GM12878 (cell line): ENCODE results near the gene CEBPG. TPM values are rescaled to one million over a fixed set of nuclear protein-coding genes. Genes with fewer than 3 reads are reported as not detected.

Experiments used
- ATAC-seq: fragments of 200-7000 bp; cut with Tn5 transposase; 3 replicates; pipeline ENCODE4 v1.9.1; 2020; ENCODE audit warnings: mild to moderate bottlenecking, moderate library complexity
- BruUV-seq: library from RNA; stranded (reverse); fragments of 400-500 nt; replicated peaks from 2 replicates; lab custom pipeline; 2021; lab: Mats Ljungman, UMichigan
- CTCF ChIA-PET: fragments of 300-600 bp; sonication (Branson Sonifier 250); formaldehyde crosslinking; extraction: SDS; loops from one replicate; lab custom pipeline; 2021; ENCODE audit warnings: inconsistent platforms; lab: Yijun Ruan, JAX
- POLR2A ChIA-PET: fragments of 350-600 bp; formaldehyde crosslinking; extraction: SDS; loops from one replicate; lab custom pipeline; 2021; ENCODE audit warnings: inconsistent platforms; lab: Charles Lee
- RAD21 ChIA-PET: fragments of 300-600 bp; sonication (Branson Sonifier 250); formaldehyde crosslinking; loops from one replicate; lab custom pipeline; 2023; ENCODE audit warnings: antibody characterized with exemption; ENCODE audit not compliant: unreplicated experiment; lab: Charles Lee
- SMC1A ChIA-PET: fragments of 300-600 bp; sonication (Branson Sonifier 250); formaldehyde crosslinking; loops from one replicate; lab custom pipeline; 2023; ENCODE audit not compliant: unreplicated experiment, uncharacterized antibody; lab: Charles Lee
- DNase-seq: peaks from one replicate; pipeline ENCODE4 v3.0.0-alpha.2; 2011; ENCODE audit warnings: low read depth, low spot score
- FAIRE-seq: peaks from 3 replicates; lab custom pipeline; 2011; peaks lifted over from hg19 to GRCh38; lab: Jason Lieb, UNC
- H2AFZ ChIP-seq: 2 replicates; pipeline ENCODE4 v1.6.0; 2011; ENCODE audit warnings: low read depth, low read length, control low read depth; ENCODE audit not compliant: control insufficient read depth
- H3K27ac ChIP-seq: 2 replicates; pipeline ENCODE4 v1.5.1; 2011; ENCODE audit warnings: control low read depth; ENCODE audit not compliant: control insufficient read depth, insufficient read depth
- H3K27me3 ChIP-seq, 2 experiments: replicated peaks in 1 of 2; 2 replicates each; pipeline versions ENCODE4 v1.6.0 to v1.6.1; 2011; ENCODE audit warnings: low read length in 1 of 2; ENCODE audit not compliant: control insufficient read depth in 2 of 2, insufficient read depth in 2 of 2
- H3K36me3 ChIP-seq, 2 experiments: 2 replicates each; pipeline ENCODE4 v1.5.1; 2011; ENCODE audit warnings: low read length in 1 of 2; ENCODE audit not compliant: control insufficient read depth in 2 of 2, insufficient read depth in 2 of 2
- H3K4me1 ChIP-seq: 2 replicates; pipeline ENCODE4 v1.6.1; 2011; ENCODE audit warnings: mild to moderate bottlenecking, low read length, moderate library complexity, mixed read lengths; ENCODE audit not compliant: control insufficient read depth, insufficient read depth
- H3K4me2 ChIP-seq: 2 replicates; pipeline ENCODE4 v1.6.0; 2011; ENCODE audit warnings: control low read depth; ENCODE audit not compliant: control insufficient read depth, insufficient read depth
- H3K4me3 ChIP-seq: fragments of 200-600 bp; sonication (generic); 2 replicates; pipeline ENCODE4 v1.5.1; 2016
- H3K79me2 ChIP-seq: 2 replicates; pipeline ENCODE4 v1.6.0; 2011; ENCODE audit warnings: low read length; ENCODE audit not compliant: control insufficient read depth, insufficient read depth
- H3K9ac ChIP-seq: 2 replicates; pipeline ENCODE4 v1.8.0; 2011; ENCODE audit warnings: low read length, control low read depth, mixed read lengths; ENCODE audit not compliant: control insufficient read depth, insufficient read depth
- H3K9me3 ChIP-seq: replicated peaks from 3 replicates; pipeline ENCODE4 v1.5.1; 2011; ENCODE audit warnings: mild to moderate bottlenecking, low read length; ENCODE audit not compliant: control insufficient read depth, insufficient read depth
- H4K20me1 ChIP-seq: 2 replicates; pipeline ENCODE4 v1.6.0; 2011; ENCODE audit not compliant: control insufficient read depth, insufficient read depth
- IKZF2 ChIP-seq, 2 experiments: fragments of 450-650 bp; IDR thresholded peaks; 2 replicates each; pipeline ENCODE4 v1.6.1; 2017; ENCODE audit warnings: mild to moderate bottlenecking in 2 of 2, moderate library complexity in 2 of 2
- POLR2AphosphoS2 ChIP-seq: IDR thresholded peaks from 2 replicates; pipeline ENCODE4 v1.6.1; 2011; ENCODE audit warnings: low read depth, mild to moderate bottlenecking, low read length, improper control_type of control experiment, moderate library complexity
- RAD21 ChIP-seq: IDR thresholded peaks from 2 replicates; pipeline ENCODE4 v1.6.1; 2011; ENCODE audit warnings: mild to moderate bottlenecking, low read depth, low read length, moderate library complexity; ENCODE audit not compliant: insufficient read depth
- SMC3 ChIP-seq: IDR thresholded peaks from 2 replicates; pipeline ENCODE4 v1.6.1; 2011; ENCODE audit warnings: low read length, improper control_type of control experiment, borderline replicate concordance
- YY1 ChIP-seq: IDR thresholded peaks from 2 replicates; pipeline ENCODE4 v1.6.1; 2011; ENCODE audit warnings: low read depth, mild to moderate bottlenecking, low read length
- WGBS: methylation state at CpG from one replicate; pipeline ENCODE4 v1.1.6; 2016; ENCODE audit warnings: low lambda C conversion rate; ENCODE audit not compliant: insufficient replicate concordance, insufficient coverage; ENCODE audit errors: missing lambda C conversion rate; 5-methylcytosine and 5-hydroxymethylcytosine counted together
- in situ Hi-C: fragments of 300-500 bp; cut with MboI; formaldehyde crosslinking; loops from 9 replicates; pipeline ENCODE4 v1.14.3; 2018; ENCODE audit warnings: mixed read lengths
- intact Hi-C: fragments of 100-400 bp; cut with micrococcal nuclease; formaldehyde crosslinking; loops from one replicate; pipeline ENCODE4 v1.14.2; 2022; ENCODE audit not compliant: unreplicated experiment
- polyA plus RNA-seq, 11 experiments: library from polyadenylated mRNA; depleted of rRNA in 4 of 11; unstranded in 6 of 11; stranded (reverse) in 5 of 11; fragments of >200 nt; fragmentation: Nextera tagmentation in 4 of 11; fragmentation: Illumina TruSeq in 1 of 11; extraction: Ambion mirVana in 4 of 11; extraction: Trizol in 1 of 11; gene quantifications; 1 replicate in 1 of 11; 2 replicates in 10 of 11; pipeline versions ENCODE4 v1.2.1 to v1.2.3, GENCODE V29; 2011 to 2016; ENCODE audit warnings: inconsistent platforms in 2 of 11, missing spikeins in 2 of 11, low read depth in 1 of 11
- total RNA-seq, 4 experiments: library from RNA; depleted of rRNA in 3 of 4; stranded (reverse); fragments of >200 nt in 3 of 4; fragmentation: Illumina TruSeq in 1 of 4; extraction: Trizol in 1 of 4; gene quantifications; 2 replicates each; pipeline versions ENCODE4 v1.2.1 to v1.2.3, GENCODE V29; 2013 to 2021
- TF ChIP-seq, protein P1 (sequence below), 3 experiments: IDR thresholded peaks in 2 of 3; conservative IDR thresholded peaks in 1 of 3; 2 replicates each; pipeline ENCODE4 v1.5.1; 2011; ENCODE audit warnings: low read depth in 3 of 3, low read length in 3 of 3, mild to moderate bottlenecking in 3 of 3, control low read depth in 2 of 3, moderate library complexity in 2 of 3, inconsistent platforms in 1 of 3, mixed read lengths in 1 of 3; ENCODE audit not compliant: control insufficient read depth in 2 of 3, insufficient read depth in 1 of 3; ENCODE audit errors: extremely low read depth in 1 of 3

CEBPG gene
- total and polyA plus RNA-seq, 10 of the 15 experiments (the other 5 are each of a cell fraction or from before 2014, with no cell fraction given), result 5.2 to 22.4 (median 20.0) TPM

DNA sequence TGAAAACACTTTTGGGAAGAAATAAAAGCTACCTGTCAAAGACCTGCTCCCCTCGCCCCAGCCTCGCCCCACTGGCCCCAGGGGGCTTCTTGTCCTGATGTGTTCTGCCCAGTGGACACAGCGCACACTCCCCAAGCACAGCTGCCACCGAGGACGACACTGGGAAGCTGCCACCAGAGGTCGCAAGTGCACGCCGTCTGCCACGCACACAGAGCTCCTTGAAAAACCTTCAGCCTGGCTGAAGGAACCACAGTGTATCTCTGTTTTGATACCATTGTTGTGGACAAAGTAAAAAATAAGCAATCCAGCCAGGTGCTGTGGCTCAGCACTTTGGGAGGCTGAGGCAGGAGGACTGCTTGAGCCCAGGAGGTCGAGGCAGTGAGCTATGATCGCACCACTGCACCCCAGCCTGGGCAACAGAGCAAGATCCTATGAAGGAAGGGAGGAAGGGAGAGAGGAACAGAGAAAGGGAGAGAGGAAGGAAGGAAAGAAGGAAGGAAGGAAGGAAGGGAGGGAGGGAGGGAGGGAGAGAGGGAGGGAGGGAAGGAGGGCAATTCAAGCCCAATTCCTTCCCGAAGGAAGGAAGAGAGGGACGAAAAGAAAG is 57.3 kb downstream of the CEBPG start:
- intact Hi-C loops (loop anchor here (1.0 kb wide), 1 partner anchor 341 kb away; no protein-coding TSS in a partner anchor), in situ Hi-C loops (no loop called here)
- Histone ChIP-seq H3K4me1 (no peaks in the 10 kb centered on the region), H4K20me1 (no peaks in the 10 kb centered on the region), H3K27ac (no peak overlapping the region), H3K9me3 (no peaks in the 10 kb centered on the region), H2AFZ (no peak overlapping the region), H3K4me2 (no peak overlapping the region), H3K27me3 (no peaks in the 10 kb centered on the region), H3K79me2 (no peaks in the 10 kb centered on the region), H3K36me3 (no peaks in the 10 kb centered on the region), H3K4me3 (no peak overlapping the region), H3K9ac (no peak overlapping the region)
- 31% methylated on average over 12 of the region's 13 CpGs for WGBS
- ChIA-PET SMC1A (interaction anchor here (0.7 to 1.2 kb wide), 3 partner anchors 56 to 340 kb away, joined by 3 to 7 read pairs (median 3); no protein-coding TSS in a partner anchor), CTCF (interaction anchor here (0.6 to 2.2 kb wide), 16 partner anchors 10 to 787 kb away, joined by 3 to 40 read pairs (median 4); no protein-coding TSS in a partner anchor), RAD21 (interaction anchor here (0.8 to 1.6 kb wide), 3 partner anchors 15 to 347 kb away, joined by 3 to 18 read pairs (median 8); no protein-coding TSS in a partner anchor), POLR2A (no interaction called here)
- peak; percentile 95 for ATAC-seq
- BruUV-seq, result no TSS peak
- peak; percentile 31 for FAIRE-seq
- DNase-seq, result no peak
- TF ChIP-seq IKZF2 (IDR thresholded peaks at IDR 0.05) (no peak), POLR2AphosphoS2 (no peak), RAD21 (peak; percentile 65), YY1 (0 out of 2 replicates have a peak, but pooled peaks have one; percentile 16), SMC3 (peak; percentile 82)
- TF ChIP-seq, protein P1, sequence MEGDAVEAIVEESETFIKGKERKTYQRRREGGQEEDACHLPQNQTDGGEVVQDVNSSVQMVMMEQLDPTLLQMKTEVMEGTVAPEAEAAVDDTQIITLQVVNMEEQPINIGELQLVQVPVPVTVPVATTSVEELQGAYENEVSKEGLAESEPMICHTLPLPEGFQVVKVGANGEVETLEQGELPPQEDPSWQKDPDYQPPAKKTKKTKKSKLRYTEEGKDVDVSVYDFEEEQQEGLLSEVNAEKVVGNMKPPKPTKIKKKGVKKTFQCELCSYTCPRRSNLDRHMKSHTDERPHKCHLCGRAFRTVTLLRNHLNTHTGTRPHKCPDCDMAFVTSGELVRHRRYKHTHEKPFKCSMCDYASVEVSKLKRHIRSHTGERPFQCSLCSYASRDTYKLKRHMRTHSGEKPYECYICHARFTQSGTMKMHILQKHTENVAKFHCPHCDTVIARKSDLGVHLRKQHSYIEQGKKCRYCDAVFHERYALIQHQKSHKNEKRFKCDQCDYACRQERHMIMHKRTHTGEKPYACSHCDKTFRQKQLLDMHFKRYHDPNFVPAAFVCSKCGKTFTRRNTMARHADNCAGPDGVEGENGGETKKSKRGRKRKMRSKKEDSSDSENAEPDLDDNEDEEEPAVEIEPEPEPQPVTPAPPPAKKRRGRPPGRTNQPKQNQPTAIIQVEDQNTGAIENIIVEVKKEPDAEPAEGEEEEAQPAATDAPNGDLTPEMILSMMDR (IDR thresholded peaks at IDR 0.05 in 2 of 3, conservative IDR thresholded peaks at IDR 0.05 in 1 of 3; ENCODE audit: control insufficient read depth in 2 of 3, extremely low read depth in 1 of 3, insufficient read depth in 1 of 3, low read depth in 3 of 3, low read length in 3 of 3), result peak; percentile 82 to 90 (median 83)
